Measurements from ENCODE around the gene KLKB1.
"Not testable (repeated sequence)": the region's sequence is repeated elsewhere in the genome, so short reads cannot be mapped to it uniquely, and the experiment has no call there.

The KLKB1 gene

GRCh38 chr4:186240848-186241491 is 13.7 kb downstream of the KLKB1 start:
- no peak for DNase-seq (ENCODE audit: low read depth)
- TF ChIP-seq CTCF (conservative IDR thresholded peaks at IDR 0.05; ENCODE audit: low read depth, low read length) = no peak
- no peak overlapping the region for H3K4me3 ChIP-seq (ENCODE audit: low read depth, low read length)

GRCh38 chr4:186241616-186242015 is 14.3 kb downstream of the KLKB1 start:
- TF ChIP-seq CTCF (conservative IDR thresholded peaks at IDR 0.05; ENCODE audit: low read depth, low read length) = no peak
- H3K4me3 ChIP-seq (ENCODE audit: low read depth, low read length) = no peak overlapping the region
- no peak for DNase-seq (ENCODE audit: low read depth)

GRCh38 chr4:186242031-186242430 is 14.7 kb downstream of the KLKB1 start:
- not testable (repeated sequence) for DNase-seq (ENCODE audit: low read depth); H3K4me3 ChIP-seq (ENCODE audit: low read depth, low read length)

- no peak for TF ChIP-seq CTCF (conservative IDR thresholded peaks at IDR 0.05; ENCODE audit: low read depth, low read length)
- H3K4me3 ChIP-seq (ENCODE audit: low read depth, low read length) = no peak overlapping the region
- no peak for DNase-seq (ENCODE audit: low read depth)
These were observed 16.0 kb downstream of the KLKB1 start for GRCh38 chr4:186243331-186243730.

GRCh38 chr4:186244835-186245234 is 17.5 kb downstream of the KLKB1 start:
- no peak for DNase-seq (ENCODE audit: low read depth)
- no peak for TF ChIP-seq CTCF (conservative IDR thresholded peaks at IDR 0.05; ENCODE audit: low read depth, low read length)
- H3K4me3 ChIP-seq (ENCODE audit: low read depth, low read length) = no peak overlapping the region

- DNase-seq (ENCODE audit: low read depth) = not testable (repeated sequence)
These were observed 19.9 kb downstream of the KLKB1 start for GRCh38 chr4:186247062-186247752.

GRCh38 chr4:186248643-186249042 is 21.3 kb downstream of the KLKB1 start:
- no peak for TF ChIP-seq CTCF (conservative IDR thresholded peaks at IDR 0.05; ENCODE audit: low read depth, low read length)
- no peak for DNase-seq (ENCODE audit: low read depth)
- no peak overlapping the region for H3K4me3 ChIP-seq (ENCODE audit: low read depth, low read length)

More at GRCh38 chr4:186247062-186247752, 19.9 kb downstream of the KLKB1 start:
- not testable (repeated sequence) for H3K4me3 ChIP-seq (ENCODE audit: low read depth, low read length)
